Measurements from ENCODE around the gene ETFRF1.

The ETFRF1 gene

DNA sequence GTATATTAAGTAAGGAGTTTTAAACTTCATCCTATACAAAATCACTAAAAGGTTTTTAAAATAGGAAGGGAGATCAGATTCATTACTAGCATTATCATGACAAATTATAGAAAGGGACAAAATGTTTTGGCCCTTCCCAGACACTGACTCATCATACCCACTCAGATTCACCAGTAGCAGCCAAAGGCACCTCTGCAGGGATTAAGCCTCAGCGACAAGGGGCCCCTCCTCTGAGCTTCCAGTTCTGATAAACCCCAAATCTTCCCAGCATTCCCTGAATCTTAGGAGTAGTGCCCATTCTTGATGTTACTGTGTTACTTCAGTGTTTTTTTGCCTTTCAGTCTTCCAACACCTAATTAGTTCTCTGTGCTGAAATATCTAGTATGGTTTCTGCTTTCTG lies 41.2 kb downstream of the ETFRF1 start:
- DNase-seq = no peak

GRCh38 chr12:25236626-25237025 lies 41.6 kb downstream of the ETFRF1 start:
- DNase-seq = no peak

- no peak for DNase-seq
Observed at GRCh38 chr12:25241167-25242020, 46.4 kb downstream of the ETFRF1 start.

- DNase-seq = no peak
Observed at GRCh38 chr12:25242981-25243679, 48.1 kb downstream of the ETFRF1 start.

GRCh38 chr12:25243680-25243990 lies 48.6 kb downstream of the ETFRF1 start:
- no peak for DNase-seq

DNA sequence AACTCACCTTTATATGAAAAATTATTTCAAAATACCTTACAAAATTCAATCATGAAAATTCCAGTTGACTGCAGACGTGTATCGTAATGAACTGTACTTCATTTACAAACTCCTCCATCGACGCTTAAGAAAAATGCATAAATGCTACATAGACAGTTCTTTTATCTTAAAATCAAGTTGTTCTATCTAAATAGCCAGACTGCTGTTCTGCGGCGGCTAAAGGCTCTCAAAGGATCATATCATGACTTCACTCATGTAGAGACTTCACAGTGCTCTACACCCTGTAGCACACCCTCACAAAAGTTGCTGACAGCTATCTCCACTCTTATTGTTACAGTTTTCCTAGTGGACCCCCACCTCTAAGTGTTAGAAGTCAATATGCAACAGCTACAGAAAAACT lies 50.5 kb downstream of the ETFRF1 start:
- no peak for DNase-seq

GRCh38 chr12:25248137-25248536 lies 53.1 kb downstream of the ETFRF1 start:
- DNase-seq = no peak

DNA sequence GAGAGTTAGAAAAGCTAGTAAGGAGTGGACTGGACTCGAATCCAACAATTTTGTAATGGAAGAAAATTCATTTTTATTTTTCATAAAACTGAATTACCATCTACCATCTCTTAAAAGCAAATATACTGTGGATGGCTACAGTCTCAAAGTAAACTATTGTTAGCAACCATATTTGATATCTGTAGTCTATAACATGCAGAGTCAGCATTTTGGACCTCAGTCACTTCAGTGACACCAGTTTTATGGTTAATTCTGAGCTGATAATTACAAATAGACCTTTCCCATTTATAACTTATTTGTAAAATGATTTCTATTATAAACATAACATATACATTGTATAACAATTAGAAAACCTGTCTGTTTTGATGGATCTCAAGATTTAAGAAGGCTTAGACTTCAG lies 53.7 kb downstream of the ETFRF1 start:
- no peak for DNase-seq

- peak; percentile 78 for DNase-seq
Observed at GRCh38 chr12:25249931-25250738, 55.1 kb downstream of the ETFRF1 start.

- peak; percentile 97 for DNase-seq
Observed at GRCh38 chr12:25250744-25251730, 56.0 kb downstream of the ETFRF1 start, which contains the start of gene KRAS. Gene KRAS, minus strand, starts transcription at chr12:25250929.

DNA sequence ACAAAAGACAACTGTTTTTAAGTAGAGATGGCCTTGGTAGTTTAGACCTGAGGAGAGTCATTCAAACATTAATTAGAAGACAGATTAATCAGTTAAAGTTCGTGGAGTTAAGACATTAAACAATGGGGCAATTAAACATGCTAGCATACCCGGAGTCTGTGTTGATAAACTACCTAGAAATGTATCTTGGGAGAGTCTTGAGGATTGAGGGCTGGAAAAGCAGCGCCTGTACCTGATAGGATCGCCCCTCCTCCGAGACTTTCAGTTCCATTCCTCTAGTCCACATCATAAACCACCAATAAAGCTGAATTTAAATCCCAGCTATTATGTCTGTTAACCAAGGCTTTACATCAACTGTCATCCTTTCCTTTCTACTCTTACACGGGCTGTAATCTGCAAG lies 56.7 kb downstream of the ETFRF1 start:
- no peak for DNase-seq

DNA sequence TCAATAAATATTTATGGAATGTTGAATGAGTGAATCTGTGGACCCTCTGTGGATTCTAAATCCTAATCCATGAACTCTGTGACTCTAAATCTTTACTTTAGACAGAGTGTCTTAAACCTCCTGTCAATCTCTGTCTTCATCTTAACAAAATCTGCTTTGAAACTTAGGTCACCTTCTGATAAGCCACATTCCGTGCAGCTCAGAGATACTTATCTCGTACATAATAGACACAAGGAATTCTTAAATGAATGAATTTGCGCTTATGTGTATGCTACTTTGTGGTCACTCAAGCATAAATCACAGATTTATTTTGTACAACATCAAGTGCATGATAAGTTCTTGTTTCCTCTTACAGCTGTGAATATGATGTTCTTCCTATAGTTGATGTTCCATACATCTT lies 57.9 kb downstream of the ETFRF1 start:
- DNase-seq = no peak

DNA sequence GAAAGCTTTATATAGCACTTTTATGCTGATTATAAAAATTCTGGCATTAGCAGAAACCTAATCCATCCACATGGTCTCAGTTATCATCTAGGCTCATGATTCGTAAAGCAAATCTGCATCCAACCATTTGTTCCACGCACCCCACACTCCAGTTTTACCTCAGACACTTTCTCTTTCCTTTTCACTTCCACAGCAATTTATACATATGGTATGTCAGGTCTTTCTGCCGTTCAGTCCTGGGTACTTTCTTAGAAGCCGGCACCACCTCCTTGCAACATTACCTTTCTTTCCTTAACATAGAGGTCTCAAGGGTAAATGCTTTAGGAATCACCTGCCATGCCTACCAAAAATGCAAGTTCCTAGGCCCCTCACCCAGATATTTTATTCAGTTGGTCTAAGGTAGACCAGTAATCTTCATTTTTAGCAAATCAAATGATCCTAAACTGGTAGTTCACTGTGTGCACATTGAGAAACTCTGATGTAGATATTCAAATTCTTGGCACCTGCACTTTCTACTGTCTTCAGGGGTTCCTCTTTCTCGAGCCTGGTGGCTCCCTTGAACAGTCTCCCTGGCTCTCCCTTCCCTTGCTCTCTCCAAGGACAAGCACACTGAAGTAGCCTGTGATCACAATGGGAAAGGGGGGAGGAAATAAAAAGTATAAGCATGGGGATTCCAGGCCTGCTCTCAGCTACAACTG lies 58.5 kb downstream of the ETFRF1 start:
- no peak for DNase-seq

- DNase-seq = no peak
Observed at GRCh38 chr12:25254271-25254880, 59.3 kb downstream of the ETFRF1 start.
